Stomach (tissue), 4 donors: ENCODE results near the gene MIER1.
"Not testable (repeated sequence)": the region's sequence is repeated elsewhere in the genome, so short reads cannot be mapped to it uniquely, and the experiment has no call there.

ENCODE experiments used
- EP300 ChIP-seq: sonication (generic); formaldehyde crosslinking; IDR thresholded peaks from one replicate; pipeline ENCODE4 v1.6.1; 2017; ENCODE audit warnings: antibody characterized with exemption
- POLR2A ChIP-seq, 4 donors: fragments of 450-650 bp; IDR thresholded peaks; one replicate each; pipeline ENCODE4 v1.6.1; 2016; ENCODE audit warnings: antibody characterized with exemption in 4 of 4, control low read depth in 2 of 4, mild to moderate bottlenecking in 1 of 4, moderate library complexity in 1 of 4
- POLR2AphosphoS5 ChIP-seq, 3 donors: sonication (generic); formaldehyde crosslinking; IDR thresholded peaks; one replicate each; pipeline ENCODE4 v1.6.1; 2016; ENCODE audit warnings: antibody characterized with exemption in 3 of 3
- TF ChIP-seq, protein P1 (sequence below), 7 experiments: fragments of 450-650 bp in 4 of 7; fragments of 200-600 bp in 3 of 7; sonication (generic) in 3 of 7; IDR thresholded peaks; one replicate each; pipeline ENCODE4 v1.5.1; 2016 to 2019; ENCODE audit warnings: antibody characterized with exemption in 7 of 7, control low read depth in 2 of 7, mild to moderate bottlenecking in 1 of 7

DNA sequence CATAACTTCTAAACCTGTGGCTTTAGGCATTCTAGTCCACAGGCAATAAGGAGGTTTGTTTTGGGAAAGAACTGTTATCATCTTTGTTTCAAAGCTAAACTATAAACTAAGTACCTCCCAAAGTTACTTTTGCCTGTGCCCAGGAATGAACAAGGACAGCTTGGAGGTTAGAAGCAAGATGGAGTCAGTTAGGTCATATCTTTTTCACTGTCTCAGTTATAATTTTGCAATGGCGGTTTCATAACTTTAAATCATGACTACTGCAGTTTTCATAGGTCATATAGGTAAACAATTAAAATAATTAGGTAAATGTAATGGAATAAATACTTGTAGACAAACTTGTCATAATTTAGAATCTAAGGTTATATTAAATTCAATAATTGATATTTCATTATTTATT is 9.6 kb upstream of the MIER1 start:
- not testable (repeated sequence) for TF ChIP-seq POLR2A (IDR thresholded peaks at IDR 0.05); POLR2AphosphoS5 (IDR thresholded peaks at IDR 0.05); EP300
- TF ChIP-seq, protein P1, sequence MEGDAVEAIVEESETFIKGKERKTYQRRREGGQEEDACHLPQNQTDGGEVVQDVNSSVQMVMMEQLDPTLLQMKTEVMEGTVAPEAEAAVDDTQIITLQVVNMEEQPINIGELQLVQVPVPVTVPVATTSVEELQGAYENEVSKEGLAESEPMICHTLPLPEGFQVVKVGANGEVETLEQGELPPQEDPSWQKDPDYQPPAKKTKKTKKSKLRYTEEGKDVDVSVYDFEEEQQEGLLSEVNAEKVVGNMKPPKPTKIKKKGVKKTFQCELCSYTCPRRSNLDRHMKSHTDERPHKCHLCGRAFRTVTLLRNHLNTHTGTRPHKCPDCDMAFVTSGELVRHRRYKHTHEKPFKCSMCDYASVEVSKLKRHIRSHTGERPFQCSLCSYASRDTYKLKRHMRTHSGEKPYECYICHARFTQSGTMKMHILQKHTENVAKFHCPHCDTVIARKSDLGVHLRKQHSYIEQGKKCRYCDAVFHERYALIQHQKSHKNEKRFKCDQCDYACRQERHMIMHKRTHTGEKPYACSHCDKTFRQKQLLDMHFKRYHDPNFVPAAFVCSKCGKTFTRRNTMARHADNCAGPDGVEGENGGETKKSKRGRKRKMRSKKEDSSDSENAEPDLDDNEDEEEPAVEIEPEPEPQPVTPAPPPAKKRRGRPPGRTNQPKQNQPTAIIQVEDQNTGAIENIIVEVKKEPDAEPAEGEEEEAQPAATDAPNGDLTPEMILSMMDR (IDR thresholded peaks at IDR 0.05), result not testable (repeated sequence)
